Thyroid gland (tissue), 4 donors: ENCODE data around the gene NUTM1. TPM values are rescaled to one million over a fixed set of nuclear protein-coding genes. Genes with fewer than 3 reads are reported as not detected.
"Not testable (repeated sequence)": the region's sequence is repeated elsewhere in the genome, so short reads cannot be mapped to it uniquely, and the experiment has no call there.

Source experiments
- DNase-seq, 2 donors: peaks; one replicate each; pipeline ENCODE4 v3.0.0-alpha.2; 2019
- H3K27ac ChIP-seq, 3 donors: fragments of 200-600 bp; sonication (generic); 1 replicate in 2 of 3; 2 replicates in 1 of 3; pipeline ENCODE4 v1.5.1; 2016 to 2019; ENCODE audit warnings: mild to moderate bottlenecking in 1 of 3, moderate library complexity in 1 of 3
- H3K27me3 ChIP-seq: fragments of 200-600 bp; sonication (generic); one replicate; pipeline ENCODE4 v1.5.1; 2019
- H3K36me3 ChIP-seq, 2 donors: fragments of 200-600 bp; sonication (generic); one replicate each; pipeline ENCODE4 v1.5.1; 2016 to 2019
- H3K4me1 ChIP-seq, 2 donors: fragments of 200-600 bp; sonication (generic); one replicate each; pipeline ENCODE4 v1.5.1; 2017 to 2019
- H3K4me3 ChIP-seq, 3 donors: fragments of 200-600 bp; sonication (generic); replicated peaks in 1 of 3; 1 replicate in 2 of 3; 2 replicates in 1 of 3; pipeline ENCODE4 v1.5.1; 2016; ENCODE audit warnings: mild to moderate bottlenecking in 1 of 3
- H3K9me3 ChIP-seq: fragments of 200-600 bp; sonication (generic); one replicate; pipeline ENCODE4 v1.5.1; 2017
- POLR2A ChIP-seq, 2 donors: fragments of 450-650 bp; IDR thresholded peaks; one replicate each; pipeline ENCODE4 v1.6.1; 2017; ENCODE audit warnings: antibody characterized with exemption in 2 of 2, mild to moderate bottlenecking in 2 of 2, moderate library complexity in 1 of 2
- WGBS, 2 donors: methylation state at CpG; one replicate each; pipeline ENCODE4 v1.1.5; 2017; 5-methylcytosine and 5-hydroxymethylcytosine counted together
- intact Hi-C: fragments of 100-400 bp; cut with DNase I; formaldehyde crosslinking; loops from one replicate; pipeline ENCODE4 v1.15.1; 2023
- total RNA-seq, 4 donors: library from RNA; depleted of rRNA; stranded (reverse); fragments of >200 nt; gene quantifications; one replicate each; pipeline ENCODE4 v1.2.3, GENCODE V29; 2016
- TF ChIP-seq, protein P1 (sequence below), 6 experiments: fragments of 200-600 bp in 3 of 6; fragments of 450-650 bp in 3 of 6; sonication (generic) in 3 of 6; IDR thresholded peaks; one replicate each; pipeline ENCODE4 v1.5.1; 2016 to 2019; ENCODE audit warnings: antibody characterized with exemption in 6 of 6, mild to moderate bottlenecking in 2 of 6, inconsistent platforms in 1 of 6, moderate library complexity in 1 of 6

NUTM1 gene
- total RNA-seq, 4 donors from 2014 or later, result 0.13 TPM; not detected in 3

DNA sequence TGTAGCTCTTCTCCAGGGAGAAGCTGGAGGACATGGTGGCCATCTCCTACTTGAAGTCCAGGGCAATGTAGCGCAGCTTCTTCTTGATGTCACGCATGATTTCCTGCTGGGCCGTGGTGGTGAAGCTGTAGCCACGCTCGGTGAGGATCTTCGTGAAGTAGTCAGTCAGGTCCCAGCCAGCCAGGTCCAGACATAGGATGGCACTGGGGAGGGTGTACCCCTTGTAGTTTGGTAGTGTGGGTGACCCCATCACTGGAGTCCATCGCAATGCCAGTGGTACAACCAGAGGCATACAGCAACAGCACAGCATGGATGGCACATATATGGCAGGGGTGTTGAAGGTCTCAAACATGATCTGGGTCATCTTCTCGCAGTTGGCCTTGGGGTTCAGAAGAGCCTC, 30.8 kb downstream of the NUTM1 start:
- TF ChIP-seq POLR2A (IDR thresholded peaks at IDR 0.05), result no peak
- TF ChIP-seq, protein P1, sequence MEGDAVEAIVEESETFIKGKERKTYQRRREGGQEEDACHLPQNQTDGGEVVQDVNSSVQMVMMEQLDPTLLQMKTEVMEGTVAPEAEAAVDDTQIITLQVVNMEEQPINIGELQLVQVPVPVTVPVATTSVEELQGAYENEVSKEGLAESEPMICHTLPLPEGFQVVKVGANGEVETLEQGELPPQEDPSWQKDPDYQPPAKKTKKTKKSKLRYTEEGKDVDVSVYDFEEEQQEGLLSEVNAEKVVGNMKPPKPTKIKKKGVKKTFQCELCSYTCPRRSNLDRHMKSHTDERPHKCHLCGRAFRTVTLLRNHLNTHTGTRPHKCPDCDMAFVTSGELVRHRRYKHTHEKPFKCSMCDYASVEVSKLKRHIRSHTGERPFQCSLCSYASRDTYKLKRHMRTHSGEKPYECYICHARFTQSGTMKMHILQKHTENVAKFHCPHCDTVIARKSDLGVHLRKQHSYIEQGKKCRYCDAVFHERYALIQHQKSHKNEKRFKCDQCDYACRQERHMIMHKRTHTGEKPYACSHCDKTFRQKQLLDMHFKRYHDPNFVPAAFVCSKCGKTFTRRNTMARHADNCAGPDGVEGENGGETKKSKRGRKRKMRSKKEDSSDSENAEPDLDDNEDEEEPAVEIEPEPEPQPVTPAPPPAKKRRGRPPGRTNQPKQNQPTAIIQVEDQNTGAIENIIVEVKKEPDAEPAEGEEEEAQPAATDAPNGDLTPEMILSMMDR (IDR thresholded peaks at IDR 0.05), result no peak
- Histone ChIP-seq H3K4me3 (no peak overlapping the region), H3K27ac (no peak overlapping the region), H3K27me3 (no peaks in the 10 kb centered on the region), H3K36me3 (no peaks in the 10 kb centered on the region), H3K9me3 (no peaks in the 10 kb centered on the region), H3K4me1 (no peaks in the 10 kb centered on the region)
- DNase-seq, result no peak
- 81 to 100% methylated on average over 4 to 8 of the region's 8 CpGs for WGBS, 2 donors
- intact Hi-C loops, result no loop called here

DNA sequence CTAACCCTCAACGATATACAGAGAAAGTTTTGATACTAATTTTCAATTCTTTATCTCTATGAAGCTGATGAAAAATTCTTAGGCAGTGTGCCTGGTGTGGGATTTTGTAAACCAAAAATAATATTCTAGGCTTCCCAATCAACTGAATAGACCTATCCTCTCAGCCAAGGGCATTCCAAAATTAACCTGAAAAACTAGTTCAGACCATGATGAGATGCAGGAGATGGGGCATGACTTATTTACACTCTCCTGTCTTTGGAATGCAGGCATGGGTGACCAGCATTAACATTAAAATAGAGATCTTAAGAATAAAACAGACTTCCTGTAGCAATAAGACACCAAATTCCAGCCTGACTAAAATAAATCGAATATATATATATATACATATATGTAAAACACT, 31.7 kb downstream of the NUTM1 start:
- no peak for DNase-seq
- WGBS, 2 donors, result 74 to 96% methylated on average over 2 of the region's 2 CpGs
- H3K4me1 ChIP-seq, result no peaks in the 10 kb centered on the region
- intact Hi-C loops, result no loop called here
- H3K9me3 ChIP-seq, result no peaks in the 10 kb centered on the region
- no peaks in the 10 kb centered on the region for H3K36me3 ChIP-seq
- TF ChIP-seq, protein P1 (IDR thresholded peaks at IDR 0.05), result no peak
- no peak for TF ChIP-seq POLR2A (IDR thresholded peaks at IDR 0.05)
- no peak overlapping the region for H3K4me3 ChIP-seq
- H3K27me3 ChIP-seq, result no peaks in the 10 kb centered on the region
- H3K27ac ChIP-seq, result no peak overlapping the region

DNA sequence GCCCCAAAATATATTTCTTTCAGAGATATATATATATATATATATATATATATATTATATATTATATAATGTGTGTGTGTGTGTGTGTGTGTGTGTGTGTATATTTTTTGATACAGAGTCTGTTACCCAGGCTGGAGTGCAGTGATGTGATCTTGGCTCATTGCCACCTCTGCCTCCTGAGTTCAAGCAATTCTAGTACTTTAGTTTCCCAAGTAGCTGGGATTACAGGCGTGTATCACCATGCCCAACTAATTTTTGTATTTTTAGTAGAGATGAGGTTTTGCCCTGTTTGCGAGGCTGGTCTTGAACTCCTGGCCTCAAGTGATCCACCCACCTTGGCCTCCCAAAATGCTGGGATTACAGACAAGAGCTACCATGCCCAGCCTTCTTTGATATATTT, 32.4 kb downstream of the NUTM1 start:
- H3K9me3 ChIP-seq, H3K4me1 ChIP-seq, DNase-seq, intact Hi-C loops, H3K27ac ChIP-seq, H3K27me3 ChIP-seq, H3K4me3 ChIP-seq, H3K36me3 ChIP-seq: not testable (repeated sequence)
- WGBS, 2 donors, result 78 to 83% methylated on average over 2 of the region's 2 CpGs

DNA sequence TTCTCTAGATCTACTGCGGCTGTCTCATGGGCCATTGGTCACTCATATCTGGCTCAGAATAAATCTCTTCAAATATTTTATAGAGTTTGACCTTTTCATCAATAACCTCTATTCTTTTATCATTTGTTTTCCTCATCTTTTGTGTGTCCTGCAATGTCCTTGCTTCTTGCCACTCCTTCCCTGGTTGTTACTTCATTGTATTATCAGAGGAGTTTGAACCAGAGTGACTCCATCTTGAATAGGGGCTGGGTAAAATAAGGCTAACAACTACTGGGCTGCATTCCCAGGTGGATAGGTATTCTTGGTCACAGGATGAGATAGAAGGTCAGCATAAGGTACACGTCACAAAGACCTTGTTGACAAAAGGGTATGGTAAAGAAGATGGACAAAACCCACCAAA, 33.7 kb downstream of the NUTM1 start:
- TF ChIP-seq POLR2A (IDR thresholded peaks at IDR 0.05), result no peak
- TF ChIP-seq, protein P1 (IDR thresholded peaks at IDR 0.05), result no peak
- Histone ChIP-seq H3K27ac (no peak overlapping the region), H3K4me3 (no peak overlapping the region), H3K27me3 (no peaks in the 10 kb centered on the region), H3K36me3 (no peaks in the 10 kb centered on the region), H3K9me3 (no peaks in the 10 kb centered on the region), H3K4me1 (no peaks in the 10 kb centered on the region)
- WGBS, 2 donors, result 94 to 99% methylated on average over 2 of the region's 2 CpGs
- intact Hi-C loops, result no loop called here
- DNase-seq, result no peak

DNA sequence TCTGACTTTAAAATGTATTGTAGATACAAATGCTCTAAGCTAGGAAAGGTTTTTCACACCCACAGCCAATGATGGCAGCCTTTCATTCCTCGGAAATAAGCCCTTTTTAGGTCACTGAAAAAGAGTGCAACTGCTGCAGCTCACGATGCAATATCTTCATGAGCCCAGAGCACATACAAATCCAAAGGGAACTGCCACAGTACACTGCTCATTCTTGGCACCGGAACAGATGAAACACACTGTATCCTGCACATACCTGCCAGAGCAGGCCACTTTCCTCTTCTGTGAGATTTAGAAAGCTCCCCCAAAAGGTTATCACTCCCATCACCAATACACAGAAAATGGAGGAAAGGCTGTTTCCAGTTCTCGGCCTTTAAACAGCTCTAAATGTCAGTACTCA, 37.4 kb downstream of the NUTM1 start:
- H3K4me1 ChIP-seq, H3K4me3 ChIP-seq, H3K27me3 ChIP-seq, intact Hi-C loops, H3K27ac ChIP-seq, DNase-seq, H3K9me3 ChIP-seq, H3K36me3 ChIP-seq: not testable (repeated sequence)
- 94 to 96% methylated on average over 4 of the region's 4 CpGs for WGBS, 2 donors

GRCh38 chr15:34381829-34382521, 38.9 kb downstream of the NUTM1 start:
- H3K4me3 ChIP-seq, H3K4me1 ChIP-seq, intact Hi-C loops, H3K9me3 ChIP-seq, H3K36me3 ChIP-seq, DNase-seq, H3K27ac ChIP-seq, H3K27me3 ChIP-seq: not testable (repeated sequence)
- WGBS, 2 donors, result no CpG with 5 or more reads among the region's 19 CpGs

- H3K36me3 ChIP-seq, H3K4me3 ChIP-seq, H3K9me3 ChIP-seq, DNase-seq, H3K4me1 ChIP-seq, H3K27ac ChIP-seq, intact Hi-C loops, H3K27me3 ChIP-seq: not testable (repeated sequence)
- no CpG with 5 or more reads among the region's 16 CpGs for WGBS, 2 donors
Observed at GRCh38 chr15:34389594-34390086, 46.5 kb downstream of the NUTM1 start.

GRCh38 chr15:34392981-34393380, 49.9 kb downstream of the NUTM1 start:
- no CpG with 5 or more reads among the region's 2 CpGs for WGBS, 2 donors
- H3K27ac ChIP-seq, H3K9me3 ChIP-seq: not testable (repeated sequence)

GRCh38 chr15:34397637-34398259, 54.6 kb downstream of the NUTM1 start:
- H3K9me3 ChIP-seq, H3K4me3 ChIP-seq, H3K4me1 ChIP-seq, H3K36me3 ChIP-seq, intact Hi-C loops, DNase-seq, H3K27me3 ChIP-seq: not testable (repeated sequence)
- no CpG with 5 or more reads among the region's 6 CpGs for WGBS, 2 donors
- peak overlapping the region in 1 of 3 donors; percentile 44 for H3K27ac ChIP-seq

More at GRCh38 chr15:34392981-34393380, 49.9 kb downstream of the NUTM1 start:
- H3K4me3 ChIP-seq, intact Hi-C loops, DNase-seq, H3K4me1 ChIP-seq, H3K36me3 ChIP-seq, H3K27me3 ChIP-seq: not testable (repeated sequence)

DNA sequence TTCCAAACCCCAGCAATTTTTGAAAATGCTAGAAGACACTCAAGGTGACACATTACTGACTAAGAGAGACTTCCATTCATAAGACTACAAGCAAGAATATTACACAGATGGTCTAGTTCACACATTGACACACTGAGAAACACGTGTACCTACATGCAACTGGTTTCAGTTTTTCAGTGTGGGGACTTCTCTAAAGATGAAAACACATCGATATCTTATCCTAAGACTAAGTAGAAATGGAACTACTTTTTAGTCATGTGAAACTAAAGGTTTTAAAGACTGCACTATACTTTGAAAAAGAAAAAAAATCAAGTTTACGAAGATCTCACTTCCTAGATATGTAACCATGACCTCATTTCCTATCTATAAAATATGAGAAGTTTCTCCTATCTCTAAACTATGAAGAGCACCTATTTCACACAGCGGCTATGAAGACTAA, 60.1 kb downstream of the NUTM1 start:
- WGBS, 2 donors, result 85 to 90% methylated on average over 2 of the region's 4 CpGs
- H3K4me3 ChIP-seq, H3K36me3 ChIP-seq, H3K27me3 ChIP-seq, H3K4me1 ChIP-seq, intact Hi-C loops, H3K9me3 ChIP-seq, H3K27ac ChIP-seq, DNase-seq: not testable (repeated sequence)
